ENCODE results near the gene OR1N2. TPM values are rescaled to one million over a fixed set of nuclear protein-coding genes. Genes with fewer than 3 reads are reported as not detected.

OR1N2 gene
- not detected in 2 replicates for total RNA-seq (2014; rRNA removed; shearing (Covaris generic); ENCODE audit: low replicate concordance)

- H3K27ac ChIP-seq (ENCODE audit: low read length), result no peak within 1 kb of the TSS
- no peak within 1 kb of the TSS for H3K9ac ChIP-seq (ENCODE audit: low read length)
- no peaks in the 10 kb centered on the region for H3K9me3 ChIP-seq (ENCODE audit: low read length)
- H2AFZ ChIP-seq (ENCODE audit: low read length), result no peak within 1 kb of the TSS
- H3K4me3 ChIP-seq (ENCODE audit: low read length), result no peak within 1 kb of the TSS
- H3K9me2 ChIP-seq (replicated peaks; ENCODE audit: insufficient read depth, low read length), result no peaks in the 10 kb centered on the region
- H3K27me3 ChIP-seq (ENCODE audit: low read length), result no peaks in the 10 kb centered on the region; the same call in 1 of the 2 replicates
- no peak for DNase-seq
- no peaks in the 10 kb centered on the region for H3K4me1 ChIP-seq (ENCODE audit: low read length)
- H4K20me1 ChIP-seq (ENCODE audit: insufficient read depth, low read depth, low read length), result no peaks in the 10 kb centered on the region
- no peaks in the 10 kb centered on the region for H3K36me3 ChIP-seq (ENCODE audit: insufficient read depth, low read length)
- no peaks in the 10 kb centered on the region for H3K79me2 ChIP-seq (ENCODE audit: low read length)
- H3K4me2 ChIP-seq (ENCODE audit: low read depth, low read length, poor library complexity, severe bottlenecking), result no peak within 1 kb of the TSS
These were observed at the start of gene OR1N2 for GRCh38 chr9:122552812-122553211. Gene OR1N2 (plus strand): TSS chr9:122553112. CDS start chr9:122553212, 100 bp downstream.

- Histone ChIP-seq H3K4me2 (ENCODE audit: low read depth, low read length, poor library complexity, severe bottlenecking) (no peak overlapping the region), H3K79me2 (ENCODE audit: low read length) (no peaks in the 10 kb centered on the region), H4K20me1 (ENCODE audit: insufficient read depth, low read depth, low read length) (no peaks in the 10 kb centered on the region), H3K4me3 (ENCODE audit: low read length) (no peak overlapping the region), H3K9ac (ENCODE audit: low read length) (no peak overlapping the region), H3K36me3 (ENCODE audit: insufficient read depth, low read length) (no peaks in the 10 kb centered on the region), H3K9me3 (ENCODE audit: low read length) (no peaks in the 10 kb centered on the region), H3K27ac (ENCODE audit: low read length) (no peak overlapping the region), H3K9me2 (replicated peaks; ENCODE audit: insufficient read depth, low read length) (no peaks in the 10 kb centered on the region), H2AFZ (ENCODE audit: low read length) (no peak overlapping the region), H3K27me3 (ENCODE audit: low read length) (no peaks in the 10 kb centered on the region), H3K4me1 (ENCODE audit: low read length) (no peaks in the 10 kb centered on the region)
- DNase-seq, result no peak
These were observed 45.9 kb upstream of the OR1N2 start for GRCh38 chr9:122506964-122507363.

GRCh38 chr9:122510502-122510901 is 42.4 kb upstream of the OR1N2 start, which contains the start of gene OR1J2:
Gene OR1J2 (plus strand): TSS chr9:122510802. CDS start chr9:122510802, 0 bp downstream.
- H3K27ac ChIP-seq (ENCODE audit: low read length), result no peak within 1 kb of the TSS
- no peak within 1 kb of the TSS for H2AFZ ChIP-seq (ENCODE audit: low read length)
- no peak within 1 kb of the TSS for H3K9ac ChIP-seq (ENCODE audit: low read length)
- no peak within 1 kb of the TSS for H3K4me3 ChIP-seq (ENCODE audit: low read length)
- H3K36me3 ChIP-seq (ENCODE audit: insufficient read depth, low read length), result no peaks in the 10 kb centered on the region
- no peaks in the 10 kb centered on the region for H3K9me2 ChIP-seq (replicated peaks; ENCODE audit: insufficient read depth, low read length)
- H4K20me1 ChIP-seq (ENCODE audit: insufficient read depth, low read depth, low read length), result no peaks in the 10 kb centered on the region
- no peaks in the 10 kb centered on the region for H3K27me3 ChIP-seq (ENCODE audit: low read length)
- H3K9me3 ChIP-seq (ENCODE audit: low read length), result no peaks in the 10 kb centered on the region
- no peak for DNase-seq
- H3K4me2 ChIP-seq (ENCODE audit: low read depth, low read length, poor library complexity, severe bottlenecking), result no peak within 1 kb of the TSS
- no peaks in the 10 kb centered on the region for H3K4me1 ChIP-seq (ENCODE audit: low read length)
- H3K79me2 ChIP-seq (ENCODE audit: low read length), result no peaks in the 10 kb centered on the region

- Histone ChIP-seq H3K9me3 (ENCODE audit: low read length) (no peaks in the 10 kb centered on the region), H3K27ac (ENCODE audit: low read length) (no peak overlapping the region), H3K9me2 (replicated peaks; ENCODE audit: insufficient read depth, low read length) (no peaks in the 10 kb centered on the region), H3K27me3 (ENCODE audit: low read length) (no peaks in the 10 kb centered on the region), H3K4me2 (ENCODE audit: low read depth, low read length, poor library complexity, severe bottlenecking) (no peak overlapping the region), H4K20me1 (ENCODE audit: insufficient read depth, low read depth, low read length) (no peaks in the 10 kb centered on the region), H2AFZ (ENCODE audit: low read length) (no peak overlapping the region), H3K4me3 (ENCODE audit: low read length) (no peak overlapping the region), H3K9ac (ENCODE audit: low read length) (no peak overlapping the region), H3K4me1 (ENCODE audit: low read length) (peaks cover 4% of the 10 kb centered on the region; the same call in 1 of the 2 replicates), H3K36me3 (ENCODE audit: insufficient read depth, low read length) (no peaks in the 10 kb centered on the region), H3K79me2 (ENCODE audit: low read length) (no peaks in the 10 kb centered on the region)
- DNase-seq, result no peak
These were observed 34.7 kb upstream of the OR1N2 start for GRCh38 chr9:122518226-122518625.

GRCh38 chr9:122518841-122519240 is 34.1 kb upstream of the OR1N2 start, which contains the start of gene OR1J4:
Gene OR1J4 (plus strand): TSS chr9:122519141. CDS start chr9:122519141, 0 bp downstream.
- no peak for DNase-seq
- Histone ChIP-seq H3K36me3 (ENCODE audit: insufficient read depth, low read length) (no peaks in the 10 kb centered on the region), H3K9ac (ENCODE audit: low read length) (no peak within 1 kb of the TSS), H3K27ac (ENCODE audit: low read length) (no peak within 1 kb of the TSS), H3K9me2 (replicated peaks; ENCODE audit: insufficient read depth, low read length) (no peaks in the 10 kb centered on the region), H3K4me3 (ENCODE audit: low read length) (no peak within 1 kb of the TSS), H3K4me2 (ENCODE audit: low read depth, low read length, poor library complexity, severe bottlenecking) (no peak within 1 kb of the TSS), H4K20me1 (ENCODE audit: insufficient read depth, low read depth, low read length) (no peaks in the 10 kb centered on the region), H3K9me3 (ENCODE audit: low read length) (no peaks in the 10 kb centered on the region), H3K79me2 (ENCODE audit: low read length) (no peaks in the 10 kb centered on the region), H2AFZ (ENCODE audit: low read length) (no peak within 1 kb of the TSS), H3K4me1 (ENCODE audit: low read length) (peaks cover 4% of the 10 kb centered on the region; the same call in 1 of the 2 replicates), H3K27me3 (ENCODE audit: low read length) (no peaks in the 10 kb centered on the region)

- no peaks in the 10 kb centered on the region for H3K27me3 ChIP-seq (ENCODE audit: low read length)
- H3K9me3 ChIP-seq (ENCODE audit: low read length), result no peaks in the 10 kb centered on the region
- no peak overlapping the region for H3K9ac ChIP-seq (ENCODE audit: low read length)
- no peaks in the 10 kb centered on the region for H3K79me2 ChIP-seq (ENCODE audit: low read length)
- H3K4me1 ChIP-seq (ENCODE audit: low read length), result peaks cover 4% of the 10 kb centered on the region; the same call in 1 of the 2 replicates
- no peaks in the 10 kb centered on the region for H3K9me2 ChIP-seq (replicated peaks; ENCODE audit: insufficient read depth, low read length)
- no peak for DNase-seq
- H2AFZ ChIP-seq (ENCODE audit: low read length), result no peak overlapping the region
- H3K27ac ChIP-seq (ENCODE audit: low read length), result no peak overlapping the region
- no peaks in the 10 kb centered on the region for H3K36me3 ChIP-seq (ENCODE audit: insufficient read depth, low read length)
- no peak overlapping the region for H3K4me2 ChIP-seq (ENCODE audit: low read depth, low read length, poor library complexity, severe bottlenecking)
- no peaks in the 10 kb centered on the region for H4K20me1 ChIP-seq (ENCODE audit: insufficient read depth, low read depth, low read length)
- H3K4me3 ChIP-seq (ENCODE audit: low read length), result no peak overlapping the region
These were observed 33.5 kb upstream of the OR1N2 start for GRCh38 chr9:122519376-122519775.

GRCh38 chr9:122526602-122527001 is 26.3 kb upstream of the OR1N2 start:
- Histone ChIP-seq H3K4me3 (ENCODE audit: low read length) (no peak overlapping the region), H3K4me1 (ENCODE audit: low read length) (peaks cover 4% of the 10 kb centered on the region; the same call in 1 of the 2 replicates), H3K36me3 (ENCODE audit: insufficient read depth, low read length) (no peaks in the 10 kb centered on the region), H3K9me3 (ENCODE audit: low read length) (no peaks in the 10 kb centered on the region), H4K20me1 (ENCODE audit: insufficient read depth, low read depth, low read length) (no peaks in the 10 kb centered on the region), H3K27me3 (ENCODE audit: low read length) (no peaks in the 10 kb centered on the region), H3K9ac (ENCODE audit: low read length) (no peak overlapping the region), H3K79me2 (ENCODE audit: low read length) (no peaks in the 10 kb centered on the region), H2AFZ (ENCODE audit: low read length) (no peak overlapping the region), H3K9me2 (replicated peaks; ENCODE audit: insufficient read depth, low read length) (no peaks in the 10 kb centered on the region), H3K4me2 (ENCODE audit: low read depth, low read length, poor library complexity, severe bottlenecking) (no peak overlapping the region), H3K27ac (ENCODE audit: low read length) (no peak overlapping the region)
- DNase-seq, result no peak

- H2AFZ ChIP-seq (ENCODE audit: low read length), result no peak within 1 kb of the TSS
- no peak within 1 kb of the TSS for H3K27ac ChIP-seq (ENCODE audit: low read length)
- no peaks in the 10 kb centered on the region for H3K79me2 ChIP-seq (ENCODE audit: low read length)
- H3K4me2 ChIP-seq (ENCODE audit: low read depth, low read length, poor library complexity, severe bottlenecking), result no peak within 1 kb of the TSS
- no peak within 1 kb of the TSS for H3K9ac ChIP-seq (ENCODE audit: low read length)
- H3K36me3 ChIP-seq (ENCODE audit: insufficient read depth, low read length), result no peaks in the 10 kb centered on the region
- H3K9me2 ChIP-seq (replicated peaks; ENCODE audit: insufficient read depth, low read length), result no peaks in the 10 kb centered on the region
- H4K20me1 ChIP-seq (ENCODE audit: insufficient read depth, low read depth, low read length), result no peaks in the 10 kb centered on the region
- no peaks in the 10 kb centered on the region for H3K27me3 ChIP-seq (ENCODE audit: low read length)
- no peaks in the 10 kb centered on the region for H3K4me1 ChIP-seq (ENCODE audit: low read length)
- no peak within 1 kb of the TSS for H3K4me3 ChIP-seq (ENCODE audit: low read length)
- no peak for DNase-seq
- no peaks in the 10 kb centered on the region for H3K9me3 ChIP-seq (ENCODE audit: low read length)
These were observed 25.7 kb upstream of the OR1N2 start, which contains the start of gene OR1N1 for GRCh38 chr9:122527193-122527592. Gene OR1N1 (minus strand): TSS chr9:122527293. CDS start chr9:122527293, 0 bp downstream.

Measured in Karpas-422 (cell line).